ENCODE data around the gene FAM43A. TPM values are rescaled to one million over a fixed set of nuclear protein-coding genes. Genes with fewer than 3 reads are reported as not detected.

The FAM43A gene
- total RNA-seq, 1 experiment from 2014 or later: 1.3 TPM

- Mint-ChIP-seq H3K4me3 (ENCODE audit: unreplicated experiment) (no peak overlapping the region), H3K4me1 (ENCODE audit: insufficient read depth, unreplicated experiment) (no peaks in the 10 kb centered on the region), H3K27me3 (ENCODE audit: insufficient read depth, unreplicated experiment) (no peaks in the 10 kb centered on the region), H3K36me3 (ENCODE audit: insufficient read depth, unreplicated experiment) (peaks cover 70% of the 10 kb centered on the region), H3K27ac (ENCODE audit: low read depth, unreplicated experiment) (no peak overlapping the region), H3K9me3 (ENCODE audit: unreplicated experiment) (no peaks in the 10 kb centered on the region)
- ChIA-PET POLR2A (interaction anchor here (3.5 kb wide), 1 partner anchor 11 kb away, joined by 16 read pairs; the partner anchor contains the start of gene LSG1), CTCF (interaction anchor here (3.9 kb wide), 1 partner anchor 10 kb away, joined by 19 read pairs; the partner anchor contains the start of gene LSG1)
- no peak for TF ChIP-seq CTCF (IDR thresholded peaks at IDR 0.05; ENCODE audit: unreplicated experiment)
- intact Hi-C loops (cut with micrococcal nuclease): no loop called here
- BruUV-seq (replicated peaks): no TSS peak
- no peak for DNase-seq (ENCODE audit: unreplicated experiment)
These were observed 24.3 kb upstream of the FAM43A start for GRCh38 chr3:194661374-194661773.

- intact Hi-C loops (cut with micrococcal nuclease): no loop called here
- ChIA-PET POLR2A (interaction anchor here (3.5 kb wide), 1 partner anchor 10 kb away, joined by 16 read pairs; the partner anchor contains the start of gene LSG1), CTCF (interaction anchor here (0.6 to 3.9 kb wide), 2 partner anchors 9 to 619 kb away, joined by 5 to 19 read pairs; partner anchors contain the start of gene LSG1)
- no peaks in the 10 kb centered on the region for H3K4me1 Mint-ChIP-seq (ENCODE audit: insufficient read depth, unreplicated experiment)
- no peaks in the 10 kb centered on the region for H3K9me3 Mint-ChIP-seq (ENCODE audit: unreplicated experiment)
- TF ChIP-seq CTCF (IDR thresholded peaks at IDR 0.05; ENCODE audit: unreplicated experiment): no peak
- DNase-seq (ENCODE audit: unreplicated experiment): no peak
- peaks cover 70% of the 10 kb centered on the region for H3K36me3 Mint-ChIP-seq (ENCODE audit: insufficient read depth, unreplicated experiment)
- no peaks in the 10 kb centered on the region for H3K27me3 Mint-ChIP-seq (ENCODE audit: insufficient read depth, unreplicated experiment)
- H3K27ac Mint-ChIP-seq (ENCODE audit: low read depth, unreplicated experiment): no peak overlapping the region
- no TSS peak for BruUV-seq (replicated peaks)
- no peak overlapping the region for H3K4me3 Mint-ChIP-seq (ENCODE audit: unreplicated experiment)
These were observed 23.7 kb upstream of the FAM43A start for GRCh38 chr3:194661946-194662345.

- ChIA-PET CTCF (interaction anchor here (1.2 kb wide), 1 partner anchor 18 kb away, joined by 5 read pairs; no protein-coding TSS in a partner anchor), POLR2A (no interaction called here)
- no TSS peak for BruUV-seq (replicated peaks)
- H3K27me3 Mint-ChIP-seq (ENCODE audit: insufficient read depth, unreplicated experiment): no peaks in the 10 kb centered on the region
- H3K27ac Mint-ChIP-seq (ENCODE audit: low read depth, unreplicated experiment): no peak overlapping the region
- H3K4me1 Mint-ChIP-seq (ENCODE audit: insufficient read depth, unreplicated experiment): no peaks in the 10 kb centered on the region
- no peak for DNase-seq (ENCODE audit: unreplicated experiment)
- TF ChIP-seq CTCF (IDR thresholded peaks at IDR 0.05; ENCODE audit: unreplicated experiment): no peak
- intact Hi-C loops (cut with micrococcal nuclease): no loop called here
- no peaks in the 10 kb centered on the region for H3K9me3 Mint-ChIP-seq (ENCODE audit: unreplicated experiment)
- peaks cover 59% of the 10 kb centered on the region for H3K36me3 Mint-ChIP-seq (ENCODE audit: insufficient read depth, unreplicated experiment)
- H3K4me3 Mint-ChIP-seq (ENCODE audit: unreplicated experiment): no peak overlapping the region
These were observed 20.8 kb upstream of the FAM43A start for GRCh38 chr3:194664857-194665256.

GRCh38 chr3:194667363-194667762 lies 18.3 kb upstream of the FAM43A start:
- BruUV-seq (replicated peaks): no TSS peak
- no peak overlapping the region for H3K27ac Mint-ChIP-seq (ENCODE audit: low read depth, unreplicated experiment)
- H3K4me3 Mint-ChIP-seq (ENCODE audit: unreplicated experiment): no peak overlapping the region
- no peaks in the 10 kb centered on the region for H3K9me3 Mint-ChIP-seq (ENCODE audit: unreplicated experiment)
- ChIA-PET CTCF (interaction anchor here (0.7 to 1.1 kb wide), 3 partner anchors 17 to 859 kb away, joined by 3 to 4 read pairs (median 3); partner anchors contain the start of gene XXYLT1), POLR2A (interaction anchor here (1.3 kb wide), 1 partner anchor 604 kb away, joined by 4 read pairs; the partner anchor contains the start of gene XXYLT1)
- intact Hi-C loops (cut with micrococcal nuclease): no loop called here
- H3K36me3 Mint-ChIP-seq (ENCODE audit: insufficient read depth, unreplicated experiment): peaks cover 50% of the 10 kb centered on the region
- H3K4me1 Mint-ChIP-seq (ENCODE audit: insufficient read depth, unreplicated experiment): peaks cover 6% of the 10 kb centered on the region
- no peaks in the 10 kb centered on the region for H3K27me3 Mint-ChIP-seq (ENCODE audit: insufficient read depth, unreplicated experiment)
- no peak for DNase-seq (ENCODE audit: unreplicated experiment)
- no peak for TF ChIP-seq CTCF (IDR thresholded peaks at IDR 0.05; ENCODE audit: unreplicated experiment)
